Hematopoietic multipotent progenitor cell treated with erythropoietin and hydrocortisone succinate and interleukin-3 and kit ligand, for 4 days (in vitro differentiated cells): Measurements from ENCODE around the gene HPN.
"Not testable (repeated sequence)": the region's sequence is repeated elsewhere in the genome, so short reads cannot be mapped to it uniquely, and the experiment has no call there.

Experiments
- DNase-seq: peaks from one replicate; pipeline ENCODE4 v3.0.0-alpha.2; 2015

HPN gene

GRCh38 chr19:35088131-35088913, 46.8 kb downstream of the HPN start:
- no peak for DNase-seq

- DNase-seq: no peak
These were observed 48.0 kb downstream of the HPN start for GRCh38 chr19:35089554-35089953.

GRCh38 chr19:35090160-35090505, 48.6 kb downstream of the HPN start:
- no peak for DNase-seq

- DNase-seq: peak; percentile 75
These were observed 49.1 kb downstream of the HPN start for GRCh38 chr19:35090506-35091214.

- DNase-seq: no peak
These were observed 51.9 kb downstream of the HPN start for GRCh38 chr19:35093430-35093829.

- DNase-seq: no peak
These were observed 52.6 kb downstream of the HPN start for GRCh38 chr19:35093941-35094647.

- DNase-seq: no peak
These were observed 53.1 kb downstream of the HPN start for GRCh38 chr19:35094656-35095055.

- DNase-seq: no peak
These were observed 54.3 kb downstream of the HPN start for GRCh38 chr19:35095667-35096368.

GRCh38 chr19:35098413-35099049, 57.0 kb downstream of the HPN start:
- no peak for DNase-seq

GRCh38 chr19:35099155-35099896, 57.8 kb downstream of the HPN start:
- DNase-seq: no peak

- no peak for DNase-seq
These were observed 58.4 kb downstream of the HPN start for GRCh38 chr19:35099897-35100275.

GRCh38 chr19:35100588-35101533, 59.3 kb downstream of the HPN start:
- DNase-seq: no peak

GRCh38 chr19:35101949-35102348, 60.4 kb downstream of the HPN start:
- DNase-seq: not testable (repeated sequence)

GRCh38 chr19:35103614-35104013, 62.1 kb downstream of the HPN start:
- DNase-seq: not testable (repeated sequence)

GRCh38 chr19:35104361-35104760, 62.8 kb downstream of the HPN start:
- no peak for DNase-seq

GRCh38 chr19:35105047-35105410, 63.5 kb downstream of the HPN start:
- no peak for DNase-seq

- no peak for DNase-seq
These were observed 64.1 kb downstream of the HPN start for GRCh38 chr19:35105411-35106290.

GRCh38 chr19:35106291-35106583, 64.7 kb downstream of the HPN start:
- no peak for DNase-seq

- DNase-seq: no peak
These were observed 65.5 kb downstream of the HPN start for GRCh38 chr19:35106898-35107541.

GRCh38 chr19:35107545-35107944, 66.0 kb downstream of the HPN start:
- DNase-seq: no peak
